H54 (cell line): ENCODE results near the gene HTRA2.
A peak's percentile ranks its signal among the peaks of the same experiment; 100 is the strongest.

Experiments
- DNase-seq: peaks from one replicate; pipeline ENCODE4 v3.0.0; 2011; ENCODE audit warnings: low spot score, mixed read lengths; ENCODE audit not compliant: insufficient read length
- FAIRE-seq: peaks from 3 replicates; lab custom pipeline; 2011; peaks lifted over from hg19 to GRCh38; lab: Jason Lieb, UNC
- POLR2A ChIP-seq: IDR thresholded peaks from 2 replicates; pipeline ENCODE4 v1.6.1; 2011; ENCODE audit warnings: low read depth, mild to moderate bottlenecking, low read length

The HTRA2 gene

GRCh38 chr2:74534411-74534810 is 4.7 kb downstream of the HTRA2 start:
- TF ChIP-seq POLR2A: 0 out of 2 replicates have a peak, but pooled peaks have one; percentile 2
- FAIRE-seq (no peak), DNase-seq (no peak)

- TF ChIP-seq POLR2A: no peak
- DNase-seq: no peak
- no peak for FAIRE-seq
These were observed 5.8 kb downstream of the HTRA2 start for GRCh38 chr2:74535440-74535965.

GRCh38 chr2:74536166-74536950 is 6.6 kb downstream of the HTRA2 start:
- no peak for FAIRE-seq
- no peak for DNase-seq
- no peak for TF ChIP-seq POLR2A

GRCh38 chr2:74537140-74537539 is 7.4 kb downstream of the HTRA2 start:
- DNase-seq (no peak), FAIRE-seq (no peak)
- no peak for TF ChIP-seq POLR2A

- DNase-seq (no peak), FAIRE-seq (no peak)
- no peak for TF ChIP-seq POLR2A
These were observed 9.2 kb downstream of the HTRA2 start for GRCh38 chr2:74538881-74539339.

- FAIRE-seq (no peak), DNase-seq (no peak)
- no peak for TF ChIP-seq POLR2A
These were observed 10.6 kb downstream of the HTRA2 start for GRCh38 chr2:74540291-74540690.

- FAIRE-seq: no peak
- TF ChIP-seq POLR2A: no peak
- DNase-seq: no peak
These were observed 13.2 kb downstream of the HTRA2 start for GRCh38 chr2:74542978-74543377.

GRCh38 chr2:74544634-74545033 is 14.9 kb downstream of the HTRA2 start:
- no peak for FAIRE-seq
- DNase-seq: no peak
- no peak for TF ChIP-seq POLR2A

GRCh38 chr2:74546004-74546403 is 16.3 kb downstream of the HTRA2 start:
- TF ChIP-seq POLR2A: no peak
- DNase-seq (no peak), FAIRE-seq (no peak)

- TF ChIP-seq POLR2A: no peak
- FAIRE-seq (no peak), DNase-seq (peak; percentile 63)
These were observed 18.7 kb downstream of the HTRA2 start for GRCh38 chr2:74548285-74548899.

- peak; percentile 54 for TF ChIP-seq POLR2A
- peak; percentile 75 for DNase-seq
- FAIRE-seq: no peak
These were observed 19.4 kb downstream of the HTRA2 start for GRCh38 chr2:74548900-74549826.

- DNase-seq (no peak), FAIRE-seq (no peak)
- TF ChIP-seq POLR2A: no peak
These were observed 20.5 kb downstream of the HTRA2 start for GRCh38 chr2:74550231-74550630.

- FAIRE-seq: no peak
- no peak for TF ChIP-seq POLR2A
- DNase-seq: no peak
These were observed 21.8 kb downstream of the HTRA2 start for GRCh38 chr2:74551530-74551929.
